Inflammatory macrophage treated with lipopolysaccharide for 4 hours (primary cell): ENCODE results near the gene CCDC187.
A peak's percentile ranks its signal among the peaks of the same experiment; 100 is the strongest.
"Not testable (repeated sequence)": the region's sequence is repeated elsewhere in the genome, so short reads cannot be mapped to it uniquely, and the experiment has no call there.

Experiments
- DNase-seq: peaks from one replicate; pipeline ENCODE4 v3.0.0-alpha.2; 2020

Gene CCDC187

DNA sequence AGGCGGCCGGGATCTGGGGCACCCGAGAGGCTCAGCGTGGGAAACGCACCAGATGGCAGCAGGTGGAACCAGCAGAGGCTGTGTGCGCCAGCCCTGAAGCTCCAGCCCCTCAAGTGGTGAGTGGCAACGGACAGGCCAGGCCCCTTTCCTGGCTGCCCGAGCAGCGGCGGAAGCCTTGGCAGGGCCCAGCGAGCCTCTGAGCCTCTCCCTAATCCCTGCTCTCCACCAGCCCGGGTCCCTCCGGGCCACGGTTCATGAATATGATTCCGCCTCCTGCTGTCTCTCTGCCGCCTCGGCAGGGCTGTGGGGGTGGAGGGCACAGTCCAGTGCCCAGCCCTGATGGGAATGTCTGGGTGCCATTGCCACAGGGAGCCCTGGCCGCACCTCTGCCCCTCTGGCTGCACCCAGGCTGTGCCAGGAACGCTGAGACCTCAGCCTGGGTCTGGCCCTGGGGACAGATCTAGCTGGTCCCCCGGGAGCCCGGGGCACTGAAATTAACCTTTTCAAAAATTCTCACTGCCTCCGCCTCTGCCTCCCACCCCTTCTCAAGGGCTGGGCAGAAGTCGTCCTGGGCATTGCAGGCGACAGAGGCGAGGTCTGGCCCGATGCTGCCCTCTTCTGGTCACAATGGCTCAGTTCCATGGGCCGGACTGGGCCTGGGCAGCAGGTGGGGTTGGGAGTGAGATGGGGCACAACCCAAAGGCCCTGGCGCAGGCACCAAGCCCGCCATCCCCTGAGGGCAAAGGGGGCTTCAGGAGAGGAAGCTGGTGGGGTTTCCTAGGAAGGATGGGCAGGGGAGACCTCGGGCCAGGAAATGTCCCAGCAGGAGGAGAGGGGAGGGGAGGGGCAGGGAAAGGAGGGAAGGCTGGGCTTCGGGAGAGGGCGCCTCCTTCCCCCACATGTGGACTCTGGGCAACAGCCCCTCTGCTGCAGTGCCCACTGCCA is 20.3 kb downstream of the CCDC187 start:
- DNase-seq, result peak; percentile 55

DNA sequence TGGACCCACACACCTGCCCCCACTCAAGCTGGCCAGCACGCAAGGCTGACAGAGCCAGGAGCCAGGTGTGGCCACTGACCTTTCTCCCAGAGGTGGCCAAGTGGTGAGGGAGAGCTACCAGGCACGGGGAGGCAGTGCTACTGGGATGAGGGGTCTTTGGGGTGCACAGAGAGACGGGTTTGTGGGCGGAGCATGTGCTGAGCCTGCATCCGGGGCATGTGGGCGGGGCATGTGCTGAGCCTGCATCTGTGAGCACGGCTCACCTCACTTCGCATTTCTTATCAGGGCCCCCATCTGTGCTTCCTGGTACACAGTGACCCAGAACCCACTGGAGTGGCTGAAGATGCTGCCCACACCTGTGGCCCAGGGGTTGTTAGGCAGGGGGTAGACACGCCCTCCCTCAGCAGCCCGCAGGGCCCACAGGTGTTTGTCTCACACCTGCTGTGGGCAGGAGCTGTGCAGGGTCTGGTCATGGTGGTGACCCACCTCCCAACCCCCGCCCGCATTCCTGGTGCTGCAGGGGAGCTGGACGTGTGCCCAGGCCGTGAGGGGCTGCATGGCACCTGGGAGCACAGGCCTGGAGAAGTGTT is 21.5 kb downstream of the CCDC187 start:
- no peak for DNase-seq

DNA sequence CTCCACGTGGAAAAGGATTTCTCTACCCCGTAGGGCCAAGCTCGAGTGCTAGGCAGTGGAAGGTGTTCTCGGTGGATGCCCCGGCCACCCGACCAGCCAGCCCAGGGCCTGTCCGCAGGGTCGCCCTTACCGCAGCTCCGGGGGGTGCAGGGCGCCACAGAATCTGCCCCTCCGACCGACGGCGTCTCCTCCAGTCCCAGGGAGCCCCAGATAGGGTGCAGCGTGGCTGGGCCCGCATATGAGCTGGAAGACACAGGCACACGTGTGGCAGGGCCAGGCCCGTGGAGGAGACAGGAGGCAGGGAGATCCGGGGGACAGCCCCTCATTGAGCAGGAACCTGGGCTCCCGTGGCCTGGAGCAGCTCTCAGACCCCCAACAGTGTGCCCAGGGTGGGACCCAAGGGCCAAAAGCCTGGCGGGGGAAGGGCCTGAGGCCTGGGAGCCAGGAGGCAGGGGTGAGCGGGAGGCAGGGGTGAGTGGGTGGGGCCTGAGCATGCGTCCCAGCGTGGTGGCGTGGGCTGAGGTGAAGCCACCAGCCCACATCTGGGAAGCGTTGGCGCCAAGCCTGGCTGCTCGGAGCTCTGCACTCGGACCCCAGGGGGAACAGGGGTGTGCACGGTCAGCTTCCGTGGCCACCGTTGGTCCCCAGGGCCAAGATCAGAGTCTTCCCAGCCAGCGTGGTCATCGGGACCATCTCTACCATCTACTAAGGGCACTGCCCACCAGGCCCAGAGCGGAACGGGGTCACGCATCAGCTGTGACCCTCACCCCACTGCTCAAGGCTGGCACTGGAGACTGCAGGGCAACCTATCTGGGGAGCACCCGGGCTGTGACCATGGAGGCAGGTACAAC is 22.2 kb downstream of the CCDC187 start:
- DNase-seq, result no peak

DNA sequence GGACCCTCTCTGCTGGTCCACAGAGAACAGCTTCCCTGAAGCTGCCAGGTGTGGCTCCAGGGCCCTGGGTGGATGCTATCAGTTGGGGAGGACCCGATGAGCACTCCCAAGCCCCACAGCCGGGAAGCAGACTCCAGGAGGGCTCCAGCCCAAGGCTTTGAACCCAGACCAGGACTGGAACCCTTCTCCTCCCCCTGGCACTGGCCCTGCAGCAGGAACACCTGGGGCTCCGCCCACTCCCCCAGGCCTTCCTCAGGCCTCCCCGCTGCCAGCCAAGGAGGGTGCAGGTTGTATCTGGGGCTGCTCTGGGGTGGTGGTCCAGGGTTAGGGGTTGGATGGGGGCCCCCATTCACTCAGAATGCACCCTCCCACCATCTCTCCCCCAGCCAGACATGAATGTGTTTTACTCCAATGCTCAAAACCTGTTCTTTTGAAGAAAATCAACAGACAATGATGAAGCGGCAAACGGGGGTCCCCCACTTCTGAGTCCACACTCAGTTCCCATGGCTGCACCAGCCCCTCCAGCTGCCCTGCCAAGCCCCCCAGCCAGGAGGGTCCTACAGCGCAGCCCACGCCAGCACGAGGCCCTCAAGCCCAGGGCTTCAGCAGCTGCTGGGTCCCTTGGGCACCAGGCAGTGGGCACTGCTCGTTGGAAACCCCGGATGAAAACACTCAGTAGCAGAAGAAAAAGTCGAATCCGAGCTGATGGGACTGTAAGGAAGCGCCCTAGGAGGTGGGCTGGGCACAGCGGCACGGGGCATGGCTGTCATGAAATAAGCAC is 23.2 kb downstream of the CCDC187 start:
- DNase-seq, result no peak

GRCh38 chr9:136279471-136279870 is 24.4 kb downstream of the CCDC187 start:
- DNase-seq, result no peak

DNA sequence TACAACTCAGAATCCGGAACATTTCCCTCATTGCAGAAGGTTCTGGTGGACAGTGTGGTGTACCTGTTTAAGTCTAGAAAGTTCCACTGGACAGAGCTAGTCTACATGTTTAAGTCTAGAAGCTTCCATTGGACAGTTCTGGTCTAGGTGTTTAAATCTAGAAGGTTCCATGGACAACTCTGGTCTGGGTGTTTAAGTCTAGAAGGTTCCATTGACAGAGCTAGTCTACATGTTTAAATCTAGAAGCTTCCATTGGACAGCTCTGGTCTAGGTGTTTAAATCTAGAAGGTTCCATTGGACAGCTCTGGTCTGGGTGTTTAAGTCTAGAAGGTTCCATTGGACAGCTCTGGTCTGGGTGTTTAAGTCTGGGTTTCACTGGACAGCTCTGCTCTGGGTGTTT is 25.0 kb downstream of the CCDC187 start:
- no peak for DNase-seq

DNA sequence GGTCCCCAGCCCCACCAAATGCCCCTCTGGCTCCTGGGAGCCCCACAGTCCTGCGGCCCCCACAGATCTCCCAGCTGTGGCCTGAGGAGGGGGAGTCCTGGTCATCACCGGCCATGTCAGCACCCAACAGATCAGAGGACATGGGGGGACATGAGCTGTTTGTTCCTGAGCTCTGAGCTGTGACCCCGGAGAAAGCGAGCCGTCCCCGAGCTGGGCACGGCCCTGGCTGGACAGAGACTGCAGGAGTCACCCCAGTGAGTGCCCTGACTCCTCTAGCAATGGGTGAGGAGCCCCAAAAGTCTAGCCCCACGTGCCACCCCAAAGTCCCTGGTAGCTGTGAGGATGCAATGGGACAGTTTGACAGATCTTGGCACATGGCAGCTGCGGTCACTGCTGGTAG is 25.7 kb downstream of the CCDC187 start:
- no peak for DNase-seq

DNA sequence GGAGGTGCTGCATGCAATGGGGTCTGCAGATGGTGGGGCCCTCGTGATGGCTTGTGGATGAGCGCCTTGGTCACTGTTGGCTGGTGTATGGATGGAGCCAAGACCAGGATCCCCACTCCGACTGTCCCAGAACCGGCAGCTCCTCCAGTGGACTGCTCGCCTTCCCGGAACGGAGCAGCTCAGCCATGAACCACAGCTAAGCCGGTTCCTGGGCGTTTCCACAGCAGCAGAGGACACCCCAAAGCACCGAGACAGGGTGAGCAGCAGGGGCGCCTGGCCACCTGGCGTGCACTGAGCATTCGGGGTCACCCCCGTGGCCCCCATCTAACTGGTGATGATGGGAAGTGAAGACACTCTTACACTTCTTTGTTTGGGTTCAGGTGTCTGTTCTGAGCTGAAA is 26.1 kb downstream of the CCDC187 start:
- DNase-seq, result no peak

DNA sequence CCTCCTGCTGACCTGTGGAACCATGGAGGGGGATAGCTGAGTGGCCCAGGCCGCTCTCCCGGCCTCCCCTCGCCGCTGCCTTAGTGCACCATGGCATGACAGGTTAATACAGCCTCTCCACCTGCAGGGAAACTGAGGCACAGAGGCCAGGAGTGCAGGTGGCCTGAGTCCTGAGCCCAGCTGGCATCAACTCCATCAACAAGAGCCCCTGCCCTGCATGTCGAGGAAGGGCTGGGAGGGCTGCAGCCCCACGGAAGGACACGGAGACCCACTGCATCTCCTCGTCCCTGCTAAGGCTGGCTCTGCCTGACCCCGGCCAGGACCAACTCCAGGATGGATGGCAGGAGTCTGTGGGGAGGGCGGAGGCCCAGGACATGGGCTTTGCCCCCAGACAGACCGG is 27.2 kb downstream of the CCDC187 start:
- no peak for DNase-seq

DNA sequence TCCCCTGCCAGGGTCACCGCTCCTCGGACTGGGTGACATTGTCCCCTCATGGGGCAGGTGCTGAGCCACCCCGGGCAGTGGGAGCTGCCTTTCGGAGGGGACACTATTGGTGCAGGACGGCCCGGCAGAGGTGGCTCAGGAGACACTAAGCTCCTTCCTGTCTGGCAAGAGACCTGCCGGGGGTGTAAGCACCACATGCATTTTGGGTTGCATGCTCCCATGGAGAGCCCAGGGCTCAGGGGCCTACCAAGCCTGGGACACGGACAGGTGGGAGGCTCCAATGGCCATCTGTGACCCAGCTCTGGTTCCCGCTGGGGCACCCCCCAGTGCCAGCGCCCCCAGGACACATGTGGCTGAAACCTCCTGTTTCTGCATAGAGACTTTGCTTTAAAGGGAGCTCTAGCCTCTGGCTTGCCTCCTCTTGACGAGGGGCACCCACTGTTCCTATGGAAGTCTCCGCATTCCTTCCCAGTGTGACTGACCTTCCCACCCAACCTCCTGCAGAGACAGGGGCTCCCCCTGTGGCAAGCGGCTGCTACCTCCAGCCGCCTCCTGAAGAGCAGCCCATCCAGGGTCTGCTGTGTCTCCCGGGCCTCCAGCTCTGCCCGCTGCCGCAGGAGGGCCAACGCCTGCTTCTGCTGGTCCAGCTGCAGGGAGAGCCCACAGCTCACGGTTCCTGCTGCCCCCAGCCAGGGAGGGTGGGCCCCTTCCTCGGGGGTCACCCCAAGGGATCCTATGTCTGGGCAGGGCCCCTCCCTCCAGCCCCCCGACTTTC is 28.1 kb downstream of the CCDC187 start:
- DNase-seq, result no peak

DNA sequence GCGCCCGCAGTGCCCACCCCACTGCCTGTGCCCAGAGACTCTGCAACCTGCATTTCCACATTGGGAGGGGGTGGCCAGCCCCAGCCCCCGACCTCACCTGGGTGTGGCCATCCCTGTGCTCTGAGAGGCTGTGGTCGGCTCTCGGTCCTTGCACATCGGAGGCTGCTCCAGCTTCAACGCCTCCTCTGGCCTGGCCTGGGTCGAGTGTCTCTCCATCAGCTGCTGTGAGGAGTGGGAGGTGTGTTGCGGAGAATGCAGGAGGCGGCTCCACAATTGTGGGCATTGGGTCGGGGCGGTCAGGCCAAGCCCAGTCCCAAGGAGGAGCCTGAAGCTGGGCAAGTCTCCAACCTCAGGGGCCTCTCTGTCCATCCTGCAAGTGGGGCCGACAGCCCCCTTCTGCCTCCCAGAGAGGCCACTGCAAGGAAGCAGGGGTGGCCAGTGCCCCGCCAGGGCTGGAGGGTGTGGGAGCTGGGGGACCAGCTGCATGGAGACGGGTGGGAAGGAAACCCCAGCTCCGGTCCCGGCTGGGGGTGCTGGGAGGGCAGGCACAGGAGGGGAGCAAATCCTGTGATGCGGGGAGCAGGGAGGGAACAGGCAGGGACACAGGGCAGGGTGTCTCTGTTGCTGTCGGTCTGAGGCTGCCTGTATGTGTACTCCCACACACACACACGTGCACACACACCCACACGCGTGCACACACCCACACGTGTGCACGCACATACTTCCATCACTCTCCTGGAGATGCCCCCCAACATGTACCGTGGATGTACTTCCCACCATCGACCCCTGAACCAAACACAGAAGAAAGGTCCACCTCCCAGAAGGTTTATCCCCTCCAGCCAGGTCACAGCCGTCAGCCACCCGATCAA is 28.9 kb downstream of the CCDC187 start:
- no peak for DNase-seq

DNA sequence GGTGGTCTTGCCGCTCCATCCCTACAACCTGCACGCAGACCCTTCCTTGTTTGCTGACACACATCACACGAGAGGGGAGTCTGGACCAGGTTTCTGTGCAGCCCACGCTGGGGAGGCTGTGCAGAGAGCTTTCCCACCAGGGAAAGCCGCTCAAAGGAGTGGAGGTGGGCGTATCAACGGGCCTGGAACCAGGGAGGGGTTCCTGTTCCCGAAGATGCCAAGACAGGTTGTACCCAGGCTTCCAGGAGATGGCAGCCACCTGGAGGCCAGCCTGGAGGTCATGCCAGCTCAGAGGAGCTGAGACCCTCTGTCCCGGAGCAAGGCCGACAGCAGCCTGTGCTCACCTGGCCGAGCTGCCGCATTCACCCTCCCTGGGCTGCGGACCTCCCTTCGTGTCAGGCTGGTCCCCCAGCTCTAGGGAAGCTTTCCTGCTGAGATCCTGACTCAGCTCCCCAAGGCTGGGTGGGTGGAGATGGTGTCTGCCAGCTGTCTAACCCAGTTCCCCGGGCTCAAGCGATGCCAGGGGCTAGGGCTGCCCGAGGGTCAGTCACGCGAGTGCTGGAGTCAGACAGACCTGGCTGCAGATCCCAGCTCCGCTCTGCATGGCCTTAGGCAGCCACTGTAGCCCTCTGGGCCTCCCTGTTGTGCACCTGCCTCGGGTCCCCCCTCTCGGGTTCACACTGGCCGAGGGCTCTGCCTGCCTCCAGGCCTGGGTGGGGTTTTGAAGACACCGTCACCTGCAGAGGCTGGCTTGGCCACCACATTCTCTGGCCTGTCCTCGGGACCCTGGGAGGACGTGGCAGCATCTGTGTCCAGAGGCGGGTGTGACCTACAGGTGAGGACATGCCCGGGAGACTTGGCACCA is 29.7 kb downstream of the CCDC187 start:
- no peak for DNase-seq

GRCh38 chr9:136273244-136273865 is 30.5 kb downstream of the CCDC187 start:
- DNase-seq, result no peak

DNA sequence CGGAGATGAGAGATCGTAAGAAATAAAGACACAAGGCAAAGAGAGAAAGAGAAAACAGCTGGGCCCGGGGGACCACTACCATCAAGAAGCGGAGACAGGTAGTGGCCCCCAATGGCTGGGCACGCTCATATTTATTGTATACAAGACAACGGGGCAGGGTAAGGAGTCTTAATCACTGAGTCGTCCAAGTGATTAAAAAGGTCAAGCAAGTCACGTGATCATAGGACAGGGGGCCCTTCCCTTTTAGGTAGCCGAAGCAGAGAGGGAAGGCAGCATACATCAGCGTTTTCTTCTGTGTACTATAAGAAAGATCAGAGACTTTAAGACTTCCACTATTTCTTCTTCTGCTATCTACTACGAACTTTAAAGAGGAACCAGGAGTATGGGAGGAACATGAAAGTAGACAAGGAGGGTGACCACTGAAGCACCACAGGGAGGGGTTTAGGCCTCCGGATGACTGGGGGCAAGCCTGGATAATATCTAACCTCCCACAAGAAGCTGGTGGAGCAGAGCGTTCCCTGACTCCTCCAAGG is 33.7 kb downstream of the CCDC187 start:
- peak; percentile 31 for DNase-seq

DNA sequence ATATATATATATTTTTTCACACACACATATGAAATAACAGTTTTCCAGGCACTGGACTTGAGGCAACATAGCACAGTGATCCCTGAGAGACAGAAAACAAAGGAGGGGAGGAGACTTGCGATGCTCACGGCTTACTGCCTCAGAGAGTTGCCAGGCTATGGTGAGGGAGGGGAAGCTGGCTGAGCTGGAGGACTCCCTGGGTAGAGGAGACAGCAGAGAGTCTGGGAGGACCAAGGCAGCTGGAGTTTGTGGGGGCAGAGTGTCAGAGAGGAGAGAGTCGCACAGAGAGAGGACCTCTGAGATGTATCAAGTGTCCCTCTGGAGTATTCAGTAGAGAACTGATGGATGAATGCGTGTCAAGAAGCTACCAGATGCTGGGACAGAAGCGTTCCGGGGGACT is 35.2 kb downstream of the CCDC187 start:
- no peak for DNase-seq

DNA sequence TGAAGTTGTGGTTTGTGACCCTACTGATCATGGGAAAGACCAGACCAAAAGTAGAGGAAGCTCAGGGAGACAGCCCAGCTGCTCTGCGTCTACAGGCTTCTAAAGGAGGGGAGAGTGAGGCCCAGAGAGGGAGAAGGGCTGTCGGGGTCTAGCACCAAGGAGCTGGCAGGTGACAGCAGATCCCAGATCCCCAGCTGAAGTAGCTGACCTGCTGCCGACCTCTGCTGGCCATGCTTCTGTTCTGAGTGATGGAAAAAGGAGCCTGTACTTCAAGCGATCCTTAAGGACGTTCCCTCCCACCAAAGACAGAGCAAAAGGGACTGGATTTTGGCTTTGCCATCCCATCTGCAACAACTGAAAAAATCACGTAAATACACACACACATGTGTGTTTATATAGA is 35.6 kb downstream of the CCDC187 start:
- no peak for DNase-seq

DNA sequence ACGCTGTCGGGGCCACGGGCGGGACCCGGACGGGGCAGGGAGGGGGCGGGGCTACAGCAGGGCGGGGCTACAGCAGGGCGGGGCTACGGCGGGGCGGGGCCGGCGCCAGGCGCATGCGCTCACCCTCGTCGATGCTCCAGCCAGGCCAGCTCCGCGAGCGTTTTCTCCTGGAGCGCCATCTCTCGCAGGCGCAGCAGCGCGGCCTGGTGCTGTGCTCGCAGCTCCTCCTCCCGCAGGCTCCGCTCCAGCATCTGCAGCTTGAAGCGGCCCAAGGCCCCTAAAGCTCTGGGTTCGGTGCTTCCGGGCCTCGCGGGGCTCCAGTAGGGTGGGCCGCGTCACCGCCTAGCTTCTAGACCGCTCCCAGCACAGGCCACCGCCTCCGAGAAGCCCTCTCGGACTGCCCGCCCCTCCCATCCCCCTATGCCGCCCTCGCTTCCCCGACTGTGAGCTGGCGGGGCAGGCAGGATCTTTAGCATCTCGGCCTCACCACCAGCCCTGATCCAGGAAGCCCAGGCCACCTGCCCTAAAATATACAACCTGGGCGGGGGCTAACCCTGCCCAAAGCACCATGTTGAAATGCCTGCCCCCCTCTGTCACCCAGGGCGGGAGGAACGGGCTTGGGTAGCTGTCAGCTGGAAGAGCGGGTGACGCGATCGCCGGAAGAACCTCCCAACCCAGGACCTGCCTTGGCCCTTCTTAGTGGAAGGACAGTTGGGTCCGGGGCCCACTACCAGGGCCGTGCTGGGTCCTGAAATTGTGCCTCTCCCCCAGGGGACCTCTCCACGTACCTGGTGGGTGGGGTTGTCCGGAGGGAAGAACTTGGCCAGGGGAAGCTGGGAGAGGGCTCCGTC is 36.4 kb downstream of the CCDC187 start:
- DNase-seq, result peak; percentile 86

GRCh38 chr9:136266641-136267040 is 37.3 kb downstream of the CCDC187 start:
- not testable (repeated sequence) for DNase-seq
